Measurements from ENCODE around the gene PPARGC1A.

PPARGC1A gene

DNA sequence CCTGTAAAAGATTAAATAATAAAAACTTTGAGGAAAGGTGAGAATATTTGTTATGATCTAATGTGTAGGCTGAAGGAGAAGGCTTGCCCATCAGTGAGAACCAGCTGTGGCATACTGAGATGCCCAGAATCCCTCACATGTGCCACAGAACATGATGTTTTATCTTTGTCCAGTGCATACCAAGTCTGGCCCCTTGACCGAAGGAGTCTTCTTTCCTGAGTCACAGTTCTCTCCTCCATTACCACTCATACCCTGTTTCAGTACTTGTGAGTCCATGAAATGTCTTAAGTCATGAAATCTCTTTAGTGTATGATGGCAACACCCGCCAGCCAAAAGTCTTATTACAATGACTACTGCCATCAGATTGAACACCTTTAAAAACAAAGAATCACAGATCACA, 42.7 kb downstream of the PPARGC1A start:
- in situ Hi-C loops (cut with HindIII; ENCODE audit: low sequenced_read_pairs) = no loop called here

DNA sequence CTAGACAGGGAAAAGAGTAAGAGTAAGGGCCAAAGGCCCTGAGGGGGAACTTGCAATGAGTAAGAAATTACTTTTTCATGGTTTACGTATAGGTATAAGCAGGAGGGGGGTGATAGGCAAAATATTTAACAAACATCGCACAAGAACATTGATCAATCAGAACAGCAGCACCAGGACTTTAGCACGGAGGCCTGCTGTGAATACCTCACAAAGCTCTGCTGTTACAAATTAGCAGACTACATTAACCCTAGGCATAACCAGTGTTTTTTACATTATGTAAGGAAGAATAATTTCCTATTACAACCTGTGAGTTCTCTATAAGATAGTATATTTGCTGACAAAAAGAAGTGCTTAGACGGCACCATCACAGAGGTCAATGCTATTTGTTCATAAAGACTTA, 44.9 kb downstream of the PPARGC1A start:
- in situ Hi-C loops (cut with HindIII; ENCODE audit: low sequenced_read_pairs) = no loop called here

DNA sequence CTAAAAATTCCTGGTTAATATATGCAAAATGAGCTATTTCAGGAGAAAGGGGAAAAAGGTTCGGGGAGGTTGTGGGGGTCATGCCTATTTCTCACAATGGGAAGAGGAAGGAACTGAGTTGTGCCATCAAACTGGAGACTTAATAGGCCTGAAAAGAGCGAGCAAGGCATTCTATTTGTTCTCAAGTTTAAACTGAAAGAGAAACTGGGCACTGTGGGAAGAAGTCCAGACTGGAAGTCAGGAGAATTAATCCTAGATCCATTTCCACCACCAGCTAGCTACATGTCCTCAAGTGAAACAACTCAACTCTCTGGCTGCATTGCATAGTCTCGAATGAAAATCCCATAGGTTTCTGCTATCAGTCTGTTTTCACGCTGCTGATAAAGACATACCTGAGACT, 50.6 kb downstream of the PPARGC1A start:
- in situ Hi-C loops (cut with HindIII; ENCODE audit: low sequenced_read_pairs) = no loop called here

DNA sequence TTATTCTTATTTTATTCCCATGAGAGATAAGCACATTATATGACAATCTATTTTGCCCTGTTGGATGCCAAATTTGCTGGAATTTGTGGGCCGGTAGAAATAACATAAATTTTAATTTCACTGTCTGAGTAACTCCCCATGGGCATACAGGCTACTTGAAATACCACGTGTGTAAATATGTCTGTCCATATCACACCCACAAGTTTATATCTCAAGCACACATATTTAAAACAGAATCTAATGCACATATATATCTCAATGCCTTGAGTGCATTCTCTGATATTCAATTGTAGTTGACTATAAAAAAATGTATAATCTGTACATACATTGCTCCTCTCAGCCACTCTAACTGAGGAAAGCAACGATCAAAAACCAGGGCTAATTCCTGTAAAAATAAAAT, 51.2 kb downstream of the PPARGC1A start:
- in situ Hi-C loops (cut with HindIII; ENCODE audit: low sequenced_read_pairs) = no loop called here

DNA sequence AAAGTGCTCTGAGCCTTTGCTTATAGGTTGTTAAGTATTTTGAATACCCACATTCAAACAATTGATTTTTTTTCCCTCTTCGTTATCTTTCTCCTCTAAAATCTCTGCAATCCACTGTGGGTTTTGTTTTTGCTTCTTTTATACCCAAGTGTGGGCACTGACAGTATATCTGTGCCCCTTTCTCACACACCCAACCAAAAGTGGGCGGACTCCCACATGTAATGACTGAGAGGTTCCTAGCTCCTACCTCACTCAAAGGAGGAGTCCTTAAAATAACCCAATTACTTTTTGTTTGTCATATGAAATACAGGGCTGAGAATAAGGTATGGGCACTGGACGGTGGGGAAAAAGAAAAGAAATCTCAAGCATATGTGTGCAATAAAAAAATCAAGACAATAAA, 51.7 kb downstream of the PPARGC1A start:
- in situ Hi-C loops (cut with HindIII; ENCODE audit: low sequenced_read_pairs) = no loop called here

DNA sequence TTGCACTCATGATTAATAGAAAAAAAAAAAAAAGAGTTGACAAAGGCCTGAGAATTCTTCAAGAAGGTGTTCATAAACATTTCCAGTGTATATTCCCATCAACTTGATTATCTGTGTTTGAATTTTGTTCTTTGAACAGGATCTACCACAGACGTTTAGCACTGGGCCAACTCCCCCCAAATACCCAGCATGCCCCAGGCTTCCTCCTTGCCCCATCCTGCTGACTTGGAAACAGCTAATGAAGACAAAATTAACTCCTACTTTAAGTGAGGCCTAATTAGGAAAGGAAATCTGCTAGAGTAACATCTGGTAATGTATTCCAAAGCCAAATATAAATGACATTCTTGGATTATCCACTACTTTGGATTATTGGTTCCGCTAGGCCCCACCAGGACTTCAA, 52.5 kb downstream of the PPARGC1A start:
- in situ Hi-C loops (cut with HindIII; ENCODE audit: low sequenced_read_pairs) = no loop called here

DNA sequence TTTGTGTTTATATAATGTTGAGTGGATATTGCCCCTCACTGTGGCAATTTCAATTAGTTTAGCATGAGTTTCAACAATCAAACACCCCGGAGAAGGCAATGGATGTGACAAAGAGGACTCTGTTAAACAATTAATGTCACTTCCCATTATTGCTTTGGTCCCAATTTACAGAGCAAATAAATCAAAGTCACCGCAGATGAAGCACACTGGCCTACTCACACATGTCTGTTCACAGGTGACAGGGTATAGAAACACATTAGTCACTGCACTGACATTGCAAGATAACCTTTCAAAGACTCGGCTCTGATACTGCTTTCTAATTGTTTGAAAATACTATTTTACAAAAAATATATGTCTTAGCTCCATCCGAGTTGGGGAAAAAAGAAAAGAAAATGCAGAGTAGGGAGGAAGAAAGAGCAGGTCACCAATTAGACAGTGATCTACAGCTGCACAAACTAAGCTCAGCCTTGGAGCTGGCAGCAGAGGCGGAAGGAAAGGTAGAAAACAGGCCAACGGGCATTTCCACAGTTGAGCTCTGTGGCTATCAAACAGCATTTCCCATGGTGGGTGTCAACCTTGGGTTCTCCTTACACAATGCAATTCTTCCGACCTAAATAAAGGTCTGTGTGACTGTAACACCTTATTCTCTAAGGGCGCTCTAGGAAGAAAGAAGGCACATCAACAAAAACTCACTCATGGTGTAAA, 53.9 kb downstream of the PPARGC1A start:
- in situ Hi-C loops (cut with HindIII; ENCODE audit: low sequenced_read_pairs) = no loop called here

DNA sequence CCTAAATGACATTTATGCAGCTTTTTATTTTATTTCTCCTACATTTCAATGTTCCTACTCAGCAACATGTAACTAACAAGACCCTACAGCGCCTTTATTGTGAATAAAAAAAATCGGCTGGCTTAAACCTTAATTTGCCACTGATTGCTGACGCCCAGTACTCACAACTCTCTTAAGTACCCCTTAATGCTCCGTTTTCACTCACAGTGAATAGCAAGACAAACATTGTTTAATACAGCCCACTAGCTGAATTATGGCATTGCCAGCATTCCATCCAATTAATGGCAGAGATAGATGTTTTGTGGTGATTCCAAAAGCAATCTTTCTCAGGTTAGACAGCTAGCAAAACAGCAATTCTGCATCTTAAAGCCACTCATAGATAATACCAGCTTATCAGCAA, 61.1 kb downstream of the PPARGC1A start:
- in situ Hi-C loops (cut with HindIII; ENCODE audit: low sequenced_read_pairs) = no loop called here

DNA sequence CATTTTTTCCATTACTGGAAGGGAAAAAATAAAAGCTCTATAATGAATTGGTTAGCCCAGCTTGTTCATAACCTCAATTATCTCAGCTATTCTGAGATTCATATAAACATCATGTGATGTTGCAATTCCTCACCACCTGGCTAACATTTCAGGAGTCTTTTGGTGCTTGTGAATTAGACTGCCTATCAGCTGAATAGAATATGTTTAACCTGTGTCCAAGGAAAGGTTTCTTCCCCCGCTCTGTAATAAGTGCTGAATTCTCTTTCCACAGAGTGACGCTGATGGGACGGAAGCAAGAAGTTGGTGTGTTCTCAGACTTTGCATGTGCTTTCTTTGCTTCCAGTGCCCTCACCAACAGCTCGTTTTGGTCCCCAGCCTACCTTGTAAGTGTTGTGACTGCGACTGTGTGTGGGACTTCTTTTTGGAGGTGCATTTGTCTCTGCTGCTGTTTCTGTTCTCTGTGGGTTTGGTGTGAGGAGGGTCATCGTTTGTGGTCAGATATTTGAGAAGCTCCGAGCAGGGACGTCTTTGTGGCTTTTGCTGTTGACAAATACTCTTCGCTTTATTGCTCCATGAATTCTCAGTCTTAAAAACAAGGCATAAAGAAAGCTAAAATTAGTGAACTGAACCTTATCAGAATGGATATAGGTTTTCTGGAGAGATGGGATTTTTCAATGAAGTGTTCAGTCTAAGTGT, 61.7 kb downstream of the PPARGC1A start:
- in situ Hi-C loops (cut with HindIII; ENCODE audit: low sequenced_read_pairs) = no loop called here

DNA sequence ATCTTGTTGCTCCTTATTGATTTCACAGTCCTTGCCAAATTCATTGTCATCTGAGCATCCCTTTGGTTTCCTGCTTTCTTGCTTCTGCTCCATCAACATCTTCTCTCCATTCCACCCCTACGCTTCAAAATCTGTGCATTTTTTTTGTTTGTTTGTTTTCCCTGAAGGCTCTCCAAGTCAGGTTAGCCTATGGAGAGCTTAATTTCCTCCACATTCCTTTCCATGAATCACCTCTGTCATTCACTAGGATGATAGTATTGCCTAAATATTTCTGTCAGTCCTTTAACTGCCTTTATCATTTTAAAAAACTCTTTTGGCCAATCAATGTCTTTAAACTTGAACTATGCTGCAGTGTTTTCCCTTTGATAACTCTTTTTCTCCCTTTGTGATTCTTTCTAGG, 67.7 kb downstream of the PPARGC1A start:
- in situ Hi-C loops (cut with HindIII; ENCODE audit: low sequenced_read_pairs) = no loop called here

DNA sequence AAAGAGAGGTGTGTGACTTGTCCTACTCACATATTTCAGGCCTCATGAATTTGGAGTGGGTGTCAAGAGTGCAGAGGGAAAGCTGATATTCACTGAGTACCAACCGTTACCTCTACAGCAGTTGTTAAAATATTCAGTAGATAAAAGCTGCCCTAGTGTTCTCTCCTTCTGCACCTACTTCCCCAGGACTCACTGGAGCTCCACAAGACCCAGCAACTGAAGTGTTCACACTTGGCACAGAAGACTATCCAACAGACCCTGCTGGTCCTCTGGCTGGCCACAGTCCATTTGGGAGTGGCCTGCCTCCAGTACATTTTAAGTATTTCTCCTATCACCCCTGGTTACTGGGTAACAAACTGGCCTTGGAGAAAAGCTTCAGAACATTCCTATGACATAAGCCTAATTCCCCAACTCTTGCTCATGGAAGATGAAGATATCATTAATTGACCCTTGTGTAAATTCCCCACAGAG, 70.8 kb downstream of the PPARGC1A start:
- in situ Hi-C loops (cut with HindIII; ENCODE audit: low sequenced_read_pairs) = no loop called here

DNA sequence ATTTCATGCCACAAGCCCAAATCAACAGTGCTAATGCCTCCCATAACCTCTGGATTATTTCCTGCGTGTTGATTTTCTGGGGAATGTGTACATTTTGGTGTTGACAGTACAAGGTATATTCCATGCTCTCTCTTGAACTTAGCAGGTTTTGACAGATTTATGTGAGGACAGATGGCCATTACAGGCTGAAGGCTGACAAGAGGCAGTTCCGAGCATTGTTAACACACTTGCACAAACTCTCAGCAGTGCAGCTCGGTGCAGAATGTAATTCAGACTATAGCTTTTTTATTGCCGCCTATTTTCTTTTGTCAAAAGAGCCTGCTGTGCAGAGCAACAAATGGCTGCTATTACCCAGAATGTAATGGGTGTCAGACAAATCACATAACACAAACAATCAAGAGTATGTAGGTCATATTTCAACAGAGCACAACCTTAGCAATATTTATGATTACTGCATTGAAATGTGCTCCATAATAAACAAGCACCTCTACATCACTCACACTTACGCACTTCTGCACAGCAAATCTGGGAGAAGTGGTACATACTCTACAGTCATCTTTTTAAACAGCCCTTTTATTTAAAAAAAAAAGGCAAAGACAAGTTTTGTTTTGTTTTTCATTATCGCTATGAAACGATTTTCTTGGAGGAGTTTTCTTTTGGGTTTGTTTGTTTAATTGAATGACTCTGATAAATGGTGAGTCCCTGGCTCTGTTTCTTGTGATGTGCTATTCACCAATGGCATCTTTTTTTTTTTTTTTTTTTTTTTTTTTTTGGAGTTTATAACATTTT, 71.6 kb downstream of the PPARGC1A start:
- in situ Hi-C loops (cut with HindIII; ENCODE audit: low sequenced_read_pairs) = no loop called here

DNA sequence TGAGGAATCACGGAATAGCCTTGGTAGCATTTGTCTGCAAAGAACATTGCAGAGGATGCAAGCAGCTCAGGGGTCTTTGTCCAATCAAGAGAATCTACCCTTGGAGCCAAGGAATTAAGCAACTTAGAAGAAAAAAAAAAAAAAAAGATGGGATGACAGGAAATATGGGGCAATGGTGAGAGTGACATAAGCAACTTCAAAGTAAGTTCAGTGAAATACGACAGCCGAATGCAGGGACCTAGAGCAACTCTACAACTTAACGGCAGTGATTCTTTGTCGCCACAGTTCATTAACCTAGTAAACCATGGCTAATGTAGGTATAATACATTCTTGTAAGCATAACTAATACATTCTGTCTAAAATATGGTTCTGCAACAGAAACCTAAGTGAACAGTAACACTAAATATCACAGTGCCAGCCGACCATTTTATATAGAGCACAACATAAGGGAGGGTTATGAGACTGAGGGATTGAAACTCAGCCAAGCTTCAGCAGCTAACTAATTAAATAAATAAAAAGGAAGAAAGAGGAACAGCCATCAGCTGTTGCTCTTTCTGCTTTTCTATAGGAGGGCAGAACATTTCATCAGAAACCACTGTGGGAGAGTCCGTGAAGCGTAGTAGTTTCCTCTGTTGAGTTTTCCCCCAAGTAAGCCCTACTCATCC, 74.7 kb downstream of the PPARGC1A start:
- in situ Hi-C loops (cut with HindIII; ENCODE audit: low sequenced_read_pairs) = no loop called here

DNA sequence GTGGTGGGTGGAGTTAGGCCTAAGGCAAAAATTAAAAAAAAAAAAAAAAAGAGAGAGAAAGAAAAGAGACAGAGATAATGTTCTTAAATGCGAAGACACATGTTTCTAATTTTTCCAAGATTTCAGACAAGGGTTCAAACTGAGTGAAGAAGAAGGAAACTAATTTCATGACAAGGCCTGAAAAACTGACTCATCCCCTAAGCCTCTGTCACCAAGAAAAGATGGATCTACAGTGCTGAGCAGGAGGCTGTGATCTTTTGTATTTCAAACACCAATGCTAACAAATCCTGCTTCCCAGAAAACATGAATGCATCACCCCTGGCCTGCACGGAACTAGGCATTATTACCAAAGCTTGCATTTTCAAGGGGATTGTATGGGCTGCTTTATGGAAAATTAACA, 75.3 kb downstream of the PPARGC1A start:
- in situ Hi-C loops (cut with HindIII; ENCODE audit: low sequenced_read_pairs) = no loop called here

DNA sequence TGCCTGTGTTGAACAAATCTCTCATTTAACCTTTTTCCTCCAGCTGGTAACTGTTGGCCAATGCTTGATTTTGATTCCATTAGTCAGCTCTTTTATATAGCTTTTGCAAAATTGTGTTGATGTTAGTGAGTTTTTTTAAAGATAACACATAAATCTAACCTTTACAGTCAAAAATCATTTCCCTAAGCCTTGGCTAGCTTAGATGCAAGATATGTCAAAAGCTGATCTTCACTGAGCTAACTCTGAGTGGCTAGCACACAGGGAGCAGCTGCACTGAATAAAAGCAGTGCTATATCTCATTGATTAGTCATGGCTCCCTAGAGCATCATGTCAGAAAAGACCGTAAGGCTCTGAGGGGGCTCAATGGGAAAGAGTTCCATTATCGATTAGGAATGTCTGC, 78.7 kb downstream of the PPARGC1A start:
- in situ Hi-C loops (cut with HindIII; ENCODE audit: low sequenced_read_pairs) = no loop called here

DNA sequence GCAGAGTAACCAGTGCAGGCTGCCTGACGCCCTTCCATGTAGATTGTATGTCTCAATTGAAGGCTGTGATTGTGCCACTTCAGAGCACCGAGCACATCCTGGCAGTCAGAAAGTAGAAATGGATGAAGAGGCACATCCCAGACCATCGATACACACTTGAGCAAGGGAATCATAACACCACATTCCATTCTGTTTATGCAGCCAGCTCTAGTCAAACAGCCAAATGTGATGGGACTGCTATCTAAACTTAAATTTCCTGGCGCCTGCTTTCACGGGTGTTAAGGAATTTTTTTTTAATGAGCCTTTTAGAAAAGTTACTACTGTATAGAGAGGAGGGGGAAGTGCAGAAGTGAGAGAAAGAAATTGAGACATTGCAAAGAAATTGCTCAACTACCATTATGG, 84.4 kb downstream of the PPARGC1A start:
- in situ Hi-C loops (cut with HindIII; ENCODE audit: low sequenced_read_pairs) = no loop called here

DNA sequence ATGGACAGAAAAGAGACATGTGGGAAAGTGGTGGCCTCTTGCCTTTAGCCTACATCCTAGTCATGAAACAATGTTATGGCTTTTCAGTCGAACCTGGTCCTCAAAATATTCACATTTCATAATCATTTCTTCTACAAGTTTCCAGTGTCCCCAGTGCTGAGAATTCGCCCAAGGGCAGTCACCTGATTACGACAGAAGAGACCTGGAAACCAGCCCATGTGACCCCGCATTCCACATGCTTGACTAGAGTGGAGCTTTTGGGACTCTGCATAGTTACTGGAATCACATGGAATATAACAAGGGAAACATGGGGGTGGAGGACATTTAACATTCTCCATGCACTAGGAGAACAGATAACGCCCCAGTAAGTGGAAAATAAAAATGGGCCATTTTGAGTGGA, 100.1 kb downstream of the PPARGC1A start:
- in situ Hi-C loops (cut with HindIII; ENCODE audit: low sequenced_read_pairs) = no loop called here

DNA sequence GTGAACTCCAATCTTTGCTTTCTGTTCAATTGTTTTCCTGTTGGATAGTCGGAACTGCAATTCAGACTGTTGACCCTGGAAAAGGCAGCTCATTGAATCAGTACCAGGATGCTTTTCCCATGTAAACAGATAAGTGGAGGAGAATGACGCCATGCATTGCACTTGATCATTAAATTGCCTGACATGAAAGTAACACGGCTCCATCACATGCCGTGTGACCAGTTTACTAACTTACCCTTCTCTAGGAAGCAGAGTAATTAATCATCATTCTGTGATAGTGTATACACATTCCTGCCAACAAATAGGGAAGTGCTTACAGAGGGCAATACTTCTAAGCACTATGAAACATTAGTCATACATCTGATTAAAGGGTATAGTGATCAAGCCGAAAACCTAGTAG, 101.4 kb downstream of the PPARGC1A start:
- in situ Hi-C loops (cut with HindIII; ENCODE audit: low sequenced_read_pairs) = no loop called here

DNA sequence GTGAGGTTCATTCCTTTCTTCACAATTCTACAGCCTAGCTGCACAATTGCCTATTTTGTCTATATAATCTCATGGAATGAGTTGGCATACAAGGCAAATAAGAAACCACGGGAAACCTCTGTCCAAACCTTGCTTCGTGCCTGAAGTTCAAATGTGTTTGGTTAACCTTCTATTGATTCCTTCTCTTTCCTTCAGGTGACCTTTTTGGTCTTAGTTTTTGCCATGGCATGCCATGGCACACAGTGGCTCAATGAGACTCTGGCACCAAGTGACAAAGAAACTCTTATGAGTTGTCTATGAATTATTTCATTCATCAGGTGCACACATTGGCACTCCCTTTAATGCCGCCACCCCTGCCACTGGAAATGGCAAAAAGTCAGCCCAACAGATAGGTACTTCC, 101.8 kb downstream of the PPARGC1A start:
- in situ Hi-C loops (cut with HindIII; ENCODE audit: low sequenced_read_pairs) = no loop called here

DNA sequence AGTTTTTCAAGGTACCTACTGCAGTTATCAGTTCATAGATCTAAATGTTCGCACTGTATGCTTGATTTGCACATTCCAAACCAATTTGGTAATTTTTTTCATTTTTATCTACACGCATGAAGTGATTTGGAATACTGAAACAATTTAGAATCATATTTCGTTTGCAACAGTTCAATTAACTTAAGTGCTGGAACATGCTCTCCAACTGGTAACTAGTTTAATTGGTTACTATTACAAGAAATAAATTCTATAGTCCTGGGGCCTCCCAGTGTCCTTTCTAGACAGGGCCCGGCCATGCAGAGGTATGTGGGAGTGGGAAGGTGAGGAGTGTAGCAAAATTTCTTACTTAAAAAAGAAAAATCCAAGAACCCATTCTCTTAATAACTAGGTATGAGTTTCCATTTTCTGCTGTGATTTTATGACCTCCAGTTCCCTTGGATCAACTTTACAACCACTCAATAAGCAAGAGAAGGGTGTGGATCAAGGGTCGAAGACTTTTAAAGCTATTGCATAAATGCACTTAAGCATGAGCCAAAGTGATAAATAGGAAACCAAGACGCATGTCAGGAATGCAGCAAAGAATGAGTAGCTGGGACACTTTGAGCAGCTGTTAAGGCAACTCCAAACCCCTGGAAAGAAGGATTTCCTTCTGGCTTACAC, 106.9 kb downstream of the PPARGC1A start:
- in situ Hi-C loops (cut with HindIII; ENCODE audit: low sequenced_read_pairs) = no loop called here

DNA sequence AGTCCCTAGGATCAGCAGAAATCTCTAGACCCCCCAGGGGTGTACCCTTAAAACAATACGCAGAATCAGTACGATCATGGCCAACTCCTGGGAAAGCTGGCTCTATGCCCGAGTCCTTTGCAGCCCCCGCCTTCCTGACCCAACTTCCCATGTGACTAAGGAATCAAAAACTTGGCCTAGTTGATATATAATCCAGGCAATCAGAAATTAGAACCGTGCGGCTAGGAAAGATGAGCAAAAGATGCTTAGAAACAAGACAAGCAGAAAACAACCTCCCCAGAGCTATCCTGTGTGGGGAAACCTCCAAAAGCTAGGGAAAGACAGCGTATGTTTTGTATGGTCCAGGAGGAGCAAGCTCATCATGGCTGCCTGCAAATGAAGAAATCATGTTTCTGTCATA, 110.0 kb downstream of the PPARGC1A start:
- in situ Hi-C loops (cut with HindIII; ENCODE audit: low sequenced_read_pairs) = no loop called here
